Muscle layer of duodenum (tissue), 2 donors: ENCODE results near the gene ARHGAP20.

Source experiments
- H3K27ac ChIP-seq: one replicate; pipeline ENCODE4 v1.7.0; 2013; ENCODE audit warnings: mild to moderate bottlenecking, low read length
- H3K27me3 ChIP-seq: one replicate; pipeline ENCODE4 v1.7.0; 2013; ENCODE audit warnings: low read depth, mild to moderate bottlenecking, control low read depth, low read length
- H3K36me3 ChIP-seq, 2 donors: one replicate each; pipeline ENCODE4 v1.7.0; 2013; ENCODE audit warnings: low read length in 2 of 2, control low read depth in 1 of 2, mild to moderate bottlenecking in 1 of 2; ENCODE audit not compliant: insufficient read depth in 2 of 2, control insufficient read depth in 1 of 2
- H3K4me1 ChIP-seq, 2 donors: one replicate each; pipeline ENCODE4 v1.7.0; 2013; ENCODE audit warnings: low read length in 2 of 2, mild to moderate bottlenecking in 2 of 2, control low read depth in 1 of 2, moderate library complexity in 1 of 2; ENCODE audit not compliant: insufficient read depth in 2 of 2, control insufficient read depth in 1 of 2
- H3K4me3 ChIP-seq, 2 donors: one replicate each; pipeline ENCODE4 v1.7.0; 2013; ENCODE audit warnings: low read length in 2 of 2, low read depth in 1 of 2, mild to moderate bottlenecking in 1 of 2
- H3K9me3 ChIP-seq, 2 donors: one replicate each; pipeline ENCODE4 v1.7.0; 2013; ENCODE audit warnings: low read length in 2 of 2, control low read depth in 1 of 2, mild to moderate bottlenecking in 1 of 2; ENCODE audit not compliant: control insufficient read depth in 1 of 2
- donor health status: healthy.

ARHGAP20 gene

DNA sequence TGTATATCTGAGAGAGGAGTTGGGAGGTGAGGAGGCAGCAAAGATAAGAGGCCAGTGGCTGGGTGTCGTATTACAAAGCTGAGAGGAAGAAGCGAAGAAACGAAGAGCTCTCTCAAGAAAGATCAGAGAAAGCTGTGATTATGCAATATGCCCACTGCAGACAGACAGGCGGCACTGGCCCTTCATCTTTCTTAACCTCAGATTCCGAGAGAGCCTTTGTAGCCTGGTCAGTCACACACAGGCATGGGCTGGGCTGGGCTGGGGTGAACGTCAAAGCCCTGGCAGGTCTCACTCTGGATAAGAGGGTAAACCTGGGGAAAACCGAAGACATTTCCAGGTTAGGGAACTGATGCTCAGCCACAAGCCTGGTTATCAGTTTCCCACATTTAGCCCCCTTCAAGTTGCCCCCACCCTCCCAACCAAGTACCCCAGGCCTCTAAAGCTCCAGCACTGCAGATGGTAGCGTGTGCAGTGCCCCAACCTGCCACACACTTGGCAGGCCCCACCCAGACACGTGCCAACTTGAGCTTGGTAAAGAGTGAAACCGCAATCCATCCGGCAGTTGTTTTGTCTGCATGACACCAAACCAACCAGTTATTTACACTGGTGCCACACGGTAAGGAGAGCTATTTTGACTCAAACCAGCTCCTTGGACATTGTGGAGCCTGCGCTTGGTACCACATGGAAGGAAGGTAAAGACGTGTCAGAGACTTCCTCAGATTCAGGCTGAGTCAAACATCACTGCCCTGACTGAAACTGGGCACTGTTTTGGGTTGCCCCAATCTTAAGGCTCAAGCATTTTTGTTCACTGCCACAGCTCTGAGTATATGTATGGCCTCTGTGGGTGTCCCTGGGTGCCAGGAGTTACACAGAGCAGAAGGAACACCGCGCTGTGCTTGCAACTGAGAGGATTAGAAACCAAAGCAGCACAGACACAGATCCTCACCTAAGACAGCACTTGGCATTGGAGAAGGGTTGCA is 146.6 kb downstream of the ARHGAP20 start:
- Histone ChIP-seq H3K9me3 (no peaks in the 10 kb centered on the region), H3K27ac (no peak overlapping the region), H3K4me1 (no peaks in the 10 kb centered on the region), H3K4me3 (no peak overlapping the region), H3K27me3 (no peaks in the 10 kb centered on the region), H3K36me3 (no peaks in the 10 kb centered on the region)

GRCh38 chr11:110564676-110565356 is 147.4 kb downstream of the ARHGAP20 start:
- H3K9me3 ChIP-seq, result no peaks in the 10 kb centered on the region
- H3K36me3 ChIP-seq, result no peaks in the 10 kb centered on the region
- H3K27me3 ChIP-seq, result no peaks in the 10 kb centered on the region
- H3K4me3 ChIP-seq, result no peak overlapping the region
- H3K27ac ChIP-seq, result no peak overlapping the region
- no peaks in the 10 kb centered on the region for H3K4me1 ChIP-seq

GRCh38 chr11:110544779-110545178 is 167.5 kb downstream of the ARHGAP20 start:
- H3K27me3 ChIP-seq, result no peaks in the 10 kb centered on the region
- H3K9me3 ChIP-seq, result peaks cover 0 to 7% of the 10 kb centered on the region in 2 donors
- no peaks in the 10 kb centered on the region for H3K4me1 ChIP-seq
- H3K4me3 ChIP-seq, result no peak overlapping the region
- no peak overlapping the region for H3K27ac ChIP-seq
- H3K36me3 ChIP-seq, result no peaks in the 10 kb centered on the region

- no peak overlapping the region for H3K4me3 ChIP-seq
- H3K9me3 ChIP-seq, result no peaks in the 10 kb centered on the region
- no peaks in the 10 kb centered on the region for H3K4me1 ChIP-seq
- H3K36me3 ChIP-seq, result no peaks in the 10 kb centered on the region
- H3K27ac ChIP-seq, result no peak overlapping the region
- no peaks in the 10 kb centered on the region for H3K27me3 ChIP-seq
Measured at GRCh38 chr11:110538154-110538553, 174.1 kb downstream of the ARHGAP20 start.

- Histone ChIP-seq H3K4me1 (no peaks in the 10 kb centered on the region), H3K27me3 (no peaks in the 10 kb centered on the region), H3K27ac (no peak overlapping the region), H3K36me3 (no peaks in the 10 kb centered on the region), H3K4me3 (no peak overlapping the region), H3K9me3 (peaks cover 0 to 4% of the 10 kb centered on the region in 2 donors)
Measured at GRCh38 chr11:110530900-110531741, 181.1 kb downstream of the ARHGAP20 start.

GRCh38 chr11:110529043-110529442 is 183.2 kb downstream of the ARHGAP20 start:
- Histone ChIP-seq H3K27me3 (no peaks in the 10 kb centered on the region), H3K27ac (no peak overlapping the region), H3K36me3 (no peaks in the 10 kb centered on the region)

DNA sequence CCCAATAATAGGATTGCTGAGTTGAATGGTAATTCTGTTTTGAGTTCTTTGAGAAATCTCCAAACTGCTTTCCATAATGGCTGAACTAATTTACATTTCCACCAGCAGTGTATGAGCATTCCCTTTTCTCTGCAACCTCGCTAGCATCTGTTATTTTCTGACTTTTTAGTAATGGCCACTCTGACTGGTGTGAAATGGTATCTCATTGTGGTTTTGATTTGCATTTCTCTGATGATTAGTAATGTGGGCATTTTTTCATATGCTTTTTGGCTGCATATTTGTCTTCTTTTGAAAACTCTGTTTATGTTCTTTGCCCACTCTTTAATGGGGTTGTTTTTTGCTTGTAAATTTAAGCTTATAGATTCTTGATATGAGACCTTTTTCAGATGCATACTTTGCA is 185.1 kb downstream of the ARHGAP20 start:
- no peak overlapping the region for H3K4me3 ChIP-seq
- no peaks in the 10 kb centered on the region for H3K36me3 ChIP-seq
- H3K4me1 ChIP-seq, result no peaks in the 10 kb centered on the region
- H3K9me3 ChIP-seq, result peaks cover 0 to 4% of the 10 kb centered on the region in 2 donors
- H3K27me3 ChIP-seq, result no peaks in the 10 kb centered on the region
- no peak overlapping the region for H3K27ac ChIP-seq

More at GRCh38 chr11:110529043-110529442, 183.2 kb downstream of the ARHGAP20 start:
- Histone ChIP-seq H3K9me3 (peaks cover 0 to 4% of the 10 kb centered on the region in 2 donors), H3K4me3 (no peak overlapping the region), H3K4me1 (no peaks in the 10 kb centered on the region)
